GM12872 (cell line): ENCODE results near the gene SMARCA5.

Experiments used
- CTCF ChIP-seq: IDR thresholded peaks from 3 replicates; pipeline ENCODE4 v1.5.1; 2011; ENCODE audit warnings: low read depth, mild to moderate bottlenecking, low read length, moderate library complexity; ENCODE audit not compliant: insufficient read depth

Gene SMARCA5

GRCh38 chr4:143514497-143514896 lies 995 bp downstream of the SMARCA5 start:
- TF ChIP-seq CTCF, result no peak

- TF ChIP-seq CTCF, result no peak
These were observed 1.4 kb downstream of the SMARCA5 start for GRCh38 chr4:143514901-143515300.

- TF ChIP-seq CTCF, result no peak
These were observed 2.4 kb downstream of the SMARCA5 start for GRCh38 chr4:143515905-143516304.

- no peak for TF ChIP-seq CTCF
These were observed 4.3 kb downstream of the SMARCA5 start for GRCh38 chr4:143517764-143518163.

GRCh38 chr4:143524211-143524610 lies 10.7 kb downstream of the SMARCA5 start:
- TF ChIP-seq CTCF, result no peak

GRCh38 chr4:143531380-143531779 lies 17.9 kb downstream of the SMARCA5 start:
- peak; percentile 38 for TF ChIP-seq CTCF

- no peak for TF ChIP-seq CTCF
These were observed 18.4 kb downstream of the SMARCA5 start for GRCh38 chr4:143531788-143532491.
